ENCODE measurements around the gene COL8A1.

DNA sequence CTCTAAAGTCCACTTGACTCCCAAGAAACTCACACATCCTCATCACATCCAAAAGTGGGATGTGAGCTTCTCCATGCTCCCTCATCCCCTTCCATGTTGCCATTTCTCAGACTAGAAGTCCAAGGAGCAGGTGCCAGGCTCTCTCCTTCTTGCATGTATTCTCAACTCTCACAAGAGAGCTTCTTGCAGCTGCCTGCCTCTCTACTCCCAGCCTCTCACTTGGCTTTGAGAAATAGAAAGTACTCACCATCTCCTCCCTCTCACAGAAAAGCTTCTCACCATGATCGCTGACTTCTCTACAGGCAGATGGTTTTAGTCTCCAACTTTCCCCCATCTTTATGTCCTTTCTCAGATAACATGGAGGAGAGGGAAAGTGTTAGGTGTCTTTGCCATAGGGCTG is 26.6 kb downstream of the COL8A1 start:
- TF ChIP-seq, protein P1, sequence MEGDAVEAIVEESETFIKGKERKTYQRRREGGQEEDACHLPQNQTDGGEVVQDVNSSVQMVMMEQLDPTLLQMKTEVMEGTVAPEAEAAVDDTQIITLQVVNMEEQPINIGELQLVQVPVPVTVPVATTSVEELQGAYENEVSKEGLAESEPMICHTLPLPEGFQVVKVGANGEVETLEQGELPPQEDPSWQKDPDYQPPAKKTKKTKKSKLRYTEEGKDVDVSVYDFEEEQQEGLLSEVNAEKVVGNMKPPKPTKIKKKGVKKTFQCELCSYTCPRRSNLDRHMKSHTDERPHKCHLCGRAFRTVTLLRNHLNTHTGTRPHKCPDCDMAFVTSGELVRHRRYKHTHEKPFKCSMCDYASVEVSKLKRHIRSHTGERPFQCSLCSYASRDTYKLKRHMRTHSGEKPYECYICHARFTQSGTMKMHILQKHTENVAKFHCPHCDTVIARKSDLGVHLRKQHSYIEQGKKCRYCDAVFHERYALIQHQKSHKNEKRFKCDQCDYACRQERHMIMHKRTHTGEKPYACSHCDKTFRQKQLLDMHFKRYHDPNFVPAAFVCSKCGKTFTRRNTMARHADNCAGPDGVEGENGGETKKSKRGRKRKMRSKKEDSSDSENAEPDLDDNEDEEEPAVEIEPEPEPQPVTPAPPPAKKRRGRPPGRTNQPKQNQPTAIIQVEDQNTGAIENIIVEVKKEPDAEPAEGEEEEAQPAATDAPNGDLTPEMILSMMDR (conservative IDR thresholded peaks at IDR 0.05): no peak
- no peak for TF ChIP-seq EZH2 (IDR thresholded peaks at IDR 0.05; ENCODE audit: low read depth)

Measured in PC-9 (cell line).